GM21447 (cell line): Measurements from ENCODE around the gene RBPJ.

Experiments
- ATAC-seq: cut with Tn5 transposase; IDR thresholded peaks from one replicate; pipeline ENCODE4 v1.9.1; 2021; ENCODE audit not compliant: unreplicated experiment

RBPJ gene

DNA sequence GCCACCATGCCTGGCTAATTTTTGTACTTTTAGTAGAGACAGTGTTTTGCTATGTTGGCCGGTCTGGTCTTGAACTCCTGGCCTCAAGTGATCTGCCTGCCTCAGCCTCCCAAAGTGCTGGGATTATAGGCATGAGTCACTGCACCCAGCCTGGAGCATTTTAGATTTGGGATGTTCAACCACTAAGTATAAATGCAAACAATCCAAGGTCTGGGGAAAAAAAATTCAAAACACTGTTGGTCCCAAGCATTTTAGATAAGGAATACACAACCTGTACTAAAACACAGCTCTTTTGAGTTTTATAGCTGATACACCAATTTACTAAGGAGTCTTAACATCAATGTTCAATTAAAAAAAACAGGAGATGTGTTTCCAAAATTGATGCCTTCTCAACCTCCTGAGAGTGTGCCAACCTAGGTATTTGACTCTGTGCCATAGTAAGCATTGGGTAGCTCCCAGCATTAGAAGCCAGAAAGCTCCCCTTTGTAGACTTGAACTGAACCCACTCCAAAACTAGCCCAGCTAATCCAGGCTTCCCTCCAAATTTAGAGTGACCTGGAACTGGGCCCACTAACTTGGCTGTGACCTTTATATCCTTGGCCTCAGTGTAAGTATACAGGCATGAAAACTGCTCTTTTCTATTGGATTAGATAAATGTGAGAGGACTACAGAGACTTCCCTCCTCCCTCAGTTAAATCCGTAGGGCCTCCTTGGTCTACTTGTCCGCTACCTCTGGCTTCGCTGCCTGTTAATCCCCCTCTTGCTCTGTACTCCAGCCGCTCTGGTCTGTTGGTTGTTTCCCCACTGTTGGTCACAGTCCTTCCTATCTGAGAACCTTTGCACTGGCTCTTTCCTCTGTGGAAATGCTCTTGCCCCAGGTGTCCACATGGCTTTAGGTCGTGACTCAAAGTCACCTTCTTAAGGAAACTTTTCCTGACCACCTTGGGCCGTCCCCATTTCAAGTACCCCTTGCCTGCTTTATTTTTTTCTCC is 91.9 kb downstream of the RBPJ start:
- ATAC-seq = no peak

DNA sequence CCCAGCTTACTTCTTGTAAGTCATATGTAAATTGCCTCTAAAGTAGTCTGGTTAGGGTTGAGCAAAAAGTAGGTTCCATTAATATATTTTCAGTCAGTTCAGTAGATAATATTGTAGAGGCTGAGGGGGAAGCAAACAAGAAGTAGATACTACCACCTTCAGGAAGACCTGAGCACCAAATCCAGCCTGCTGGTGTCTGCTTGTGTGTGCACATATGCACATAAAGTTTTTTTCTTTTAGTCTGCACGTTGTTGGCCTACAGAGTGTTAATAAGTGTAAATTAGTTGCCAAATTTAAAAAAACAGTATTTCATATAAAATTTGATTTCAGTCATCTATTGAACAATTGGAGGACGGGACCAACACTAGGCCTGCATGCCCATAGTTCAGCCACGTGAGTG is 92.8 kb downstream of the RBPJ start:
- ATAC-seq = no peak

DNA sequence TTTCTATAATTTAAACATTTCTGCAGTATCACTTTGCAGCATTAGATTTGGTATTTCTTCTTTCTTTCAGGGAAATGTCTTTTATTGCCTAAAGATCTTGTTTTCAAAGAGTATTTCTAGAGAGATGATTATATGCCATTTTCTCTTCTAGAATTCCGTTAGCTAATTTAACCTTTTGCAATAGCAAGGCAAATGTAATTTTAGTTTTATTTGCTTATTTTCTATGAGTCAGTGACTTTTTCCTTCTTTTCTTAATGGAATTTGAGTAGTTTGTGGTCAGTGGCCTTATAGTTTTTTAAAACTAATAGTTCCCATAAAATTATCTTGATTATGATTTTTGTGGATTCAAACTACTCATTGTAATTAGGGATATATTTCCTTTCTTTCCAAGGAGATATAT is 97.3 kb downstream of the RBPJ start:
- no peak for ATAC-seq

- no peak for ATAC-seq
These were observed 98.0 kb downstream of the RBPJ start for GRCh38 chr4:26418850-26419249.

DNA sequence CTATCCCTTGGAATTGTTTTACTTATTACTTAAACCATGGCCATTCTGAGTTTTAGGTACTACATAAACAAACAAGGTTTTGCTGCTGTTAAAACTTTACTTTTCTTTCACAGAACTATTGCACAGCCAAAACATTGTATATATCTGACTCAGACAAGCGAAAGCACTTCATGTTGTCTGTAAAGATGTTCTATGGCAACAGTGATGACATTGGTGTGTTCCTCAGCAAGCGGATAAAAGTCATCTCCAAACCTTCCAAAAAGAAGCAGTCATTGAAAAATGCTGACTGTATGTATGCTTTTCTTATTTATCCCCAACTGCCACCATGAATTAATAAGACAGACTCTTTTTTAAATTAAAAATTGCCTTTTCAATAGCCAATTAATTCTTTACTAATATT is 99.6 kb downstream of the RBPJ start:
- ATAC-seq = no peak

DNA sequence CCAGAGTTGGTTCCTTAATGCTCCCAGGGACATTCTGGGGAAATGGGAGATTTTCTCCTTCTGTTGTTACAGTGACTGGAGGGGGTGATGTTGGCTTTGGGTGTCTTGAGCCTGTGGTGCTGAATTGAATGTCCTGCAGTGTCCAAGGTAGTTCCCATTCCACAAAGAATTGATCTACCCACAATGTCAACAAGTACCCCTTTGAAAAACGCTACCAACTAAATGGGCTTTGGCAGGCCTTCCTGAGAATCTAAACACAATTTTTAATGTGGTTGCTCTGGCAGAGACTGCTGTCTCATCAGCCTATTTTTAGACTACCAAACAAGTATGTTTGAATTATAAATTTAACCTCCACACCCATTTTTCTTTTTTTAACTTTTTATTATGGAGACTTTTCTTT is 100.1 kb downstream of the RBPJ start:
- no peak for ATAC-seq

- ATAC-seq = no peak
These were observed 103.3 kb downstream of the RBPJ start for GRCh38 chr4:26424153-26424552.

GRCh38 chr4:26424838-26425237 is 104.0 kb downstream of the RBPJ start:
- ATAC-seq = no peak

GRCh38 chr4:26425953-26426352 is 105.1 kb downstream of the RBPJ start:
- no peak for ATAC-seq

DNA sequence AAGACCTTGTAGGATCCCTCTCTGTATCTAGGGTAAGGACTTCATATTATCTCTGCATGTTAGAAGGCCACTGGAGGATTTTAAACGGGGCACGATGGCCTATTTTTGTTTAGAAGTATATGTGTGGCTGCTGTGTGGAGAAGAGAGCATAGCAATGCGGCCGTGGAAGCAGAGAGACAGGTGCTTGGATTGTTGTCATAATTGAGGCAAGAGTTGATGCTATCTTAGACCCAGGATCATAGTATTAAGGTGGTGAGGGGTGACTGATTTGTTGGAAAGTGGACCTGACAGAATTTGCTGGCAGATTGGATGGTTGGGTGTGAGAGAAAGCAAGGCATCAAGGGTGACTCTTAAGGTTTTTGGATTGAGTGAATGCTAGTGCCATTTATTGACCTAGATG is 106.1 kb downstream of the RBPJ start:
- ATAC-seq = no peak

DNA sequence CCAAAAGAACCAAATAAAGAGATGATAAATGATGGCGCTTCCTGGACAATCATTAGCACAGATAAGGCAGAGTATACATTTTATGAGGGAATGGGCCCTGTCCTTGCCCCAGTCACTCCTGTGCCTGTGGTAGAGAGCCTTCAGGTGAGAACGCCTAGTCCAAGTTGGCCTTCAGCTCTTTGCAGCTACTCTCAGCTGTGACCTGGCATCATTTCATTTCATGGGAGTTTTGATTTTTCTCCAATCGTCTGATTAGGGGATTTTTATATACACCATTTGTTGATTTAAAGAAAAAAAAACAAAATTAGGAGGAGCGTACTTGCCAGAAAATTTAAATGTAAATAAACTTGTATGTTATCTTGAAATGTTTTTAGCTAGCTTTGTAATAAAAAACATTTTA is 109.1 kb downstream of the RBPJ start:
- no peak for ATAC-seq

DNA sequence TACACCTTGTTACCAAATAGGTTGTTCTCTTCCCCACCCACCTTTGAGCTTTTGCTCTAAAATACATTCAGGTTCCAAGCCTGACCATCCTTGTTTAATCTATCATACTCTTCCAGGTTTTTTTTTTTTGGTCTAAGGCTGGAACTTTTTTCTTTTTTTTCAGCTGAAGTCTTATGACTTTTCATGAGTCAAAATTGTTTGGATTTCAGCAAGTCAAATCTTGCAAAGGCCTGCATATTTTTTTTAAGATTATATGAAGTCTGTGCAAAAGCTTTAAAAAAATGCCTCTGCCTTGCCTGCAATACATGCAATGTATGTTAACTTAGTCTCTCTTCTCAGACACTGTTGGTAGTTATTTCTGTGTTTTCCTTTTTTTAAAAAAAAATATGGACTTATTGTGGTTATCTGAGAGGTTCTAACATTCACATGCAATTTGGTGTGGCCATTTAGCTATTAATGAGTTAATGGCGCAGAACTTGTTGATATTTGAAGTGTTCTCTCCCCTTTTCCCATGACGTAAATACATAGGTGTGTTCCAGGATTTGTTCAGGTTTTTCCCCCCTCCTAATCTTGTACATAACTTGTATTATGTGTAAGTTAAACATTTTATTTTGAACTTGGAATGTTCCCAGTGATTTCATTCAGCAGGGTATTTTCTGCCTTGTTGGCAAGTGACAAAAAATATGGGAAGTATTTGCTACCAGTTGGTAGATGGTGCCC is 110.8 kb downstream of the RBPJ start:
- no peak for ATAC-seq

DNA sequence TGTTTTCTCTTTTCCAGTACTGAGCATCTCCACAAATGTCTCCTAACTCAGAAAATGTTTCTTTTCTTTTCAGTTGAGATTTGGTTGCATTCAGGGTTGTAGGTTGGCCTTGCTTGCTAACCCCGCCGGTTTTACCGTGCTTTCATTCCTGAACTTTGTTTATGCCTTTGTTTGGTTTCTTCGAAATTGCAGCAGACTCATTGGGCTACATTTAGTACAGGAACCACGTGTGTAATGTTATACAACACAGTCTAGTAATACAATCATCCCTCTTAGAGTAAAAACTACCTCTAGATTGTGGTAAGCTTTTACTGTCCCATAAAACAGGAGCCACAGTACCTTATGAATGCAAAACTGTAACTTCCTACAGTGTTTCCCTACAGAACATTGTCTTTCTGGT is 111.6 kb downstream of the RBPJ start:
- no peak for ATAC-seq

DNA sequence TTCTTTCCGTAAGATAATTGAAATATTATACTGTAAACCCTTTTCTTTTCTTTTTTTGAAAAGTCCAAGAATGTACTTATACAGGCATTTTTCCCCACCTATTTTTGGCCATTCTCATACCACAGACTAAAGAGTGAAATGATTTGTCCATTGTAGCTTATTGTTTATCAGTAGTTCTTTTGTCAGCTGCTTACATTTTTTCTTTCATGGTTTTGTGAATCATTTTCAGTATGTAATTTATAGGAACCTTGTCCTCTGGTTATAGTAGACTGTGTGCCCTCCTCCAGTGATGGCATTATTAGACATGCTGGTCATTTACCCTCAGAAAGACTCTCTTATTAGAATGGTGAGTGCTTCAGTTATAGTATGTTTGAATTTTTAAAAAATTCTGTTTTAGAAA is 112.7 kb downstream of the RBPJ start:
- ATAC-seq = no peak

DNA sequence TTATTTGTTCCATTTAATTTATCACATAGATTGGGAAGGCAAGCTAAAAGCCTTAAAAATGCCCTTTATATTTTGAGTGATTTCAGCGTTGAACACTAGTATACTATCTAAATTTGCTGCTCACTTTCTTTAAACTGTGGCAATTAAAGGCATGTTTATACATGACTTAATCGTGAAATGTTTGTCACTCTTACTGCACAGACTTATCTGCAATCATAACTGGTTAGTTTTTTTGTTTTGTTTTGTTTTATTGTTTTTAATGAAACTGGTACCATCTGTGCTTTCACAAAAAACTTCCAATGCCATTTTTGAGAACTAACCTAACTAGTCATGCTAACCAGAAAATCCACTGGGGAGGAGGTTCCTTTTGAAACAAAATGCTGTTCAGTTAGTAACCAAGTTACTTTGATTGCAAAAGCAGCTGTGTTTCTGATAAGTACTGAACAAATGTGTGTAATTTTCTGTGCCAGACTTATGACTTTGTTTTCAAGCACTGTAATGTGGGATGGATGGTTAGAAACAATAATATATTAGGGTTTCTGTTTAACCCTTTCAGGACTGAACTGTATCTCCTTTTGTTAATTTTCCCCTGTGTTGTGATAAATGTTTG is 113.3 kb downstream of the RBPJ start:
- ATAC-seq = no peak

DNA sequence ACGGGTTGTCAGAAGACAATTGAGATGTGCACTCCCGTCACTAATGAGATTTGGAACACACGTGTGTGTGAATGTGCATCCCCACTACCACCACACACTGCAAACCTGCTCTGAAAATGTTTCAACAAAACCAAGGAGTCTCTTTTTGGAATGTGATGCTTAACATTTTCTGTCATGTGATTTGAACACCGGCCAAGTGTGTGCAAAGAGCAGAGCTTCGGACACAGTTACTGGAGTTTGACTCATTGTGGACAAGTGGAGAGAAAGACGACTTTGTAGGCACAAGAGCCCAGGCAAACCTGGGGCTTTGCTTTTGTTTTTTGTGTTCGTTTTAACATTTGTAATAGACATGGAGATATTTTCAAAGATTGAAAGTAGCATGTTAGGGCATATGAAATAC is 120.3 kb downstream of the RBPJ start:
- no peak for ATAC-seq

DNA sequence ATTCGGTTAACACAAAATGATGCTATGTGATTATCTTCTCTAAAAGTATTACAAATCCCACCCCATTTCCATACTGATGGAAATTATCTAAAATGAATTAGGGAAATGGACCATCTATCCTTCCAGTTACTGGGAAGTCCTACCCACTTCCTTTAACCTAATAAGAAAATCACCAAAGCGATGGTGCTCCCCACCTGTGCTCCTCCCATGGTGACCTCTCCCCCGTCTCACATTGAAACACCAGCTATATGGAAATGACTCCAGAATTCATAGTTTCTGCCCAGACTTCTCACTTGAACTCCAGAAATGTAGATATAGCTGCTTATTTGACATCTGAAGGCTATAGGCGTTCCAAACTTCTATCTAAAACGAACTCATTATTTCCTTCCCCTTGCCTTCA is 121.0 kb downstream of the RBPJ start:
- ATAC-seq = no peak

DNA sequence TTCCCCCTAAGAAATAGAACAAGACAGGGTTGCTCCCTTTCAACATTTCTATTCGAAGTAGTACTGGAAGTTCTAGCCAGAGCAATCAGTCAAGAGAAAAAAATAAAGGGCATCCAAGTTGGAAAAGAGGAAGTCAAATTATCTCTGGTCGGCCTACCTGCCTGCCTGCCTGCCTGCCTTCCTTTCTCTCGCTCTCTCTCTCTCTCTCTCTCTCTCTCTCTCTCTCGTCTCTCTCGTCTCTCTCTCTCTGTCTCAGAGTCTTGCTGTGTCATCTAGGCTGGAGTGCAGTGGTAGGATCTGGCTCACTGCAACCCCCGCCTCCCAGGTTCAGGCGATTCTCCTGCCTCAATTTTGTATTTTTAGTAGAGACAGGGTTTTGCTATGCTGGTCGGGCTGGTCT is 126.6 kb downstream of the RBPJ start:
- no peak for ATAC-seq

DNA sequence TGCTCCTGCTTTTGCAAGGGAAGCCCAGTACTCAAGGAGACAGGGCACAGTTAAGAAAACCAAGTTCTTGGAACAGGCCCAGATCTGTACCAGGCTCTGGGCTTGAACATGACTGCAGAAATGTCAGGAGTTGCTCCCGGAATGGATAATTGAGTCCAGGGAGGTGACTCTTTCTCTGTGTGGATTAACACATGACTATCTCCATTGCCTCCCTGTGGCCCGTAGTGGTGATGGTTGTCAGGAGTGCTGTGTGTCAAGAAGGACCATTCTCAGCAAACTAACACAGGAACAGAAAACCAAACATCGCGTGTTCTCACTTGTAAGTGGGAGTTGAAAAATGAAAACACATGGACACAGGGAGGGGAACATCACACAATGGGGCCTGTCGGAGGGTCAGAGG is 129.6 kb downstream of the RBPJ start:
- ATAC-seq = no peak

GRCh38 chr4:26451597-26451996 is 130.8 kb downstream of the RBPJ start:
- ATAC-seq = no peak

DNA sequence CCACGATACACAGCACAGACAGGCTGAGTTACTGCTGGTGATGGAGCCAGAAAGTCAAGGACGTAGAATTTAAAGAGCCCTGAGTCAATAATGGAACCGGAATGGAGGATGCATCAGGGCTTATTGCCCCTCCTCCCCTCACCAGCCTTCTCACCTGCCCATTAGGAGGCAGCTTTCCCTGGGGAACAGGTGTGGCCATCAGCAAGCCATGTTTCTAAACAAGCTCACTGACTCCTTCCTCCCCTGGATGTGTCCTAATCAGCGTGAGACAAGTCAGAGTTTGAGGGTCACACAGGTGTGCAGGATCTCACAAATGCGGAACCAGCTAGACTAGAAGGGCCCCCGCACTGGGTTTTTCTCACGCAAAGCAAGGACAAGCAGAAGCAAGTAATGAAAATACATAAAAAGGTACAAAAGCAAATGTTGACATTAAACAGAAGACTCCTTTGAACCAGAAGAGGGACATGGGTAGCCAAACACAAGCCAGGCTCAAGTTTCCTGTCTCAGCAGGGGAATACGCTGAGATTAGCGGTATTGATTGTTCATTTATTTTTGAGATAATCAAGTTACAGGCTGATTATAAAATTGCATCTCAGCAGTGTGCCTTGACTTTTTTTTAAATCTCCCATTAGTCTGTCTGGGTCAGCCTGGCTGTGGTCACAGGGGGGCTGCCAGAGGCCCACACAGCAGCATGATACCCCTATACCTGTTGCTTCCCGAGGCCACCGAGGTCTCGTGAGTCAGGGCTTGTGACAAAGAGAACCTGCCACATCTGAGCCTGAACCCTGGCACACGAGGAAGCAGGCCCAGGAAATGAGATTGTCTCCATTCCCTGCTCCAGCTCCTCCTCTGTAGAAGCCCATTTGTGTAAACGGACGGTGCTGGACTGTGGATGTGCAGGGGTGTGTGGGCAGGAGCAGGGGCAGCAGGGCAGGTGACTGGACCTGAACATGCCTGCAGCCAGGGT is 132.0 kb downstream of the RBPJ start:
- no peak for ATAC-seq
